Panc1 (cell line): ENCODE data around the gene PGF.

Source experiments
- POLR2AphosphoS5 ChIP-seq: IDR thresholded peaks from 2 replicates; pipeline ENCODE4 v1.6.1; 2012; ENCODE audit warnings: mild to moderate bottlenecking, low read depth, low read length, moderate library complexity
- REST ChIP-seq, 2 experiments: IDR thresholded peaks; 2 replicates each; pipeline ENCODE4 v1.6.1; 2011 to 2012; ENCODE audit warnings: low read depth in 2 of 2, control low read depth in 1 of 2, low read length in 1 of 2, mild to moderate bottlenecking in 1 of 2, moderate library complexity in 1 of 2; ENCODE audit not compliant: insufficient read depth in 1 of 2

- TF ChIP-seq REST (IDR thresholded peaks at IDR 0.05; ENCODE audit: insufficient read depth in 1 of 2, low read depth in 2 of 2, low read length in 1 of 2) (no peak), POLR2AphosphoS5 (no peak)
These were observed 47.7 kb downstream of the PGF start for GRCh38 chr14:74907744-74908143.
